Body of pancreas (tissue), 4 donors: ENCODE data around the gene CDH12.

Experiments
- POLR2A ChIP-seq, 3 donors: fragments of 450-650 bp; IDR thresholded peaks; one replicate each; pipeline ENCODE4 v1.6.1; 2016; ENCODE audit warnings: antibody characterized with exemption in 3 of 3, mild to moderate bottlenecking in 2 of 3
- TF ChIP-seq, protein P1 (sequence below), 7 experiments: fragments of 450-650 bp in 4 of 7; fragments of 200-600 bp in 3 of 7; sonication (generic) in 3 of 7; IDR thresholded peaks; one replicate each; pipeline ENCODE4 v1.5.1; 2016 to 2019; ENCODE audit warnings: antibody characterized with exemption in 7 of 7

DNA sequence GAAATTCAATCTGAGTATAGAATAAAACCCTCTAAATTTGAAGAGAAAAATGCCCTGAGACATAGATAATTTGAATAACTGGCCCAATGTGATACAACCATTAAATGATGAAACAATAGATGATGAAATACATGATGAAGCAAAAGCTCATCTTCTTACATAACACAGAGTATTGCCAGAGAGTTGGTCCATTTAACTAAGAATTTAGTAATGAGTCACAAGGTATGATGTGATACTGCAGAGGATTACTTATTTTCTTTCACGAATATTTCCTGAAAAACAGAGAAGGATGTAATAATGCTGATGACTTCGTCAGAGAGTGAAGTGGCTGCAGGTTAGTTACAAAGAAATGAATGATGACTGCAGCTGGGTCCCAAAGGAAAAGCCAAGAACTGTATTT lies 379.3 kb downstream of the CDH12 start:
- TF ChIP-seq POLR2A (IDR thresholded peaks at IDR 0.05): no peak
- TF ChIP-seq, protein P1, sequence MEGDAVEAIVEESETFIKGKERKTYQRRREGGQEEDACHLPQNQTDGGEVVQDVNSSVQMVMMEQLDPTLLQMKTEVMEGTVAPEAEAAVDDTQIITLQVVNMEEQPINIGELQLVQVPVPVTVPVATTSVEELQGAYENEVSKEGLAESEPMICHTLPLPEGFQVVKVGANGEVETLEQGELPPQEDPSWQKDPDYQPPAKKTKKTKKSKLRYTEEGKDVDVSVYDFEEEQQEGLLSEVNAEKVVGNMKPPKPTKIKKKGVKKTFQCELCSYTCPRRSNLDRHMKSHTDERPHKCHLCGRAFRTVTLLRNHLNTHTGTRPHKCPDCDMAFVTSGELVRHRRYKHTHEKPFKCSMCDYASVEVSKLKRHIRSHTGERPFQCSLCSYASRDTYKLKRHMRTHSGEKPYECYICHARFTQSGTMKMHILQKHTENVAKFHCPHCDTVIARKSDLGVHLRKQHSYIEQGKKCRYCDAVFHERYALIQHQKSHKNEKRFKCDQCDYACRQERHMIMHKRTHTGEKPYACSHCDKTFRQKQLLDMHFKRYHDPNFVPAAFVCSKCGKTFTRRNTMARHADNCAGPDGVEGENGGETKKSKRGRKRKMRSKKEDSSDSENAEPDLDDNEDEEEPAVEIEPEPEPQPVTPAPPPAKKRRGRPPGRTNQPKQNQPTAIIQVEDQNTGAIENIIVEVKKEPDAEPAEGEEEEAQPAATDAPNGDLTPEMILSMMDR (IDR thresholded peaks at IDR 0.05): no peak
